Stimulated activated CD4-positive, alpha-beta T cell treated with anti-CD3 and anti-CD28 coated beads, Interleukin-4, amount 100 ng/mL, for 4 hours (primary cell): ENCODE data around the gene ARHGAP9.

Experiments used
- DNase-seq, 2 experiments: peaks; one replicate each; pipeline ENCODE4 v3.0.0-alpha.2; 2020

ARHGAP9 gene

DNA sequence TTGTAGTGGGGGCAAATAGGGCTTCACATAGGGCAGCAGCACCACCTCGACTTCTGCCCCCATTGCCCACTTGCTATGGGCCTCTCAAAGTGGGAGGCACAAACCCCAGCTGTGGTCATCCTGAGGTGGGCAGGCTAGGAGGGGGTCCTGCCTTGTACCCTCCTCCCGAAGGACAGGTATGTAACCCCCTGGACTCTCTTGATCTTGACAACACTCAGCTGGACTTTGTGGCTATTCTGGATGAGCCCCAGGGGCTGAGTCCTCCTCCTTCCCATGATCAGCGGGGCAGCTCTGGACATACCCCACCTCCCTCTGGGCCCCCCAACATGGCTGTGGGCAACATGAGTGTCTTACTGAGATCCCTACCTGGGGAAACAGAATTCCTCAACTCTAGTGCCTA is 8.0 kb downstream of the ARHGAP9 start:
- DNase-seq: no peak

DNA sequence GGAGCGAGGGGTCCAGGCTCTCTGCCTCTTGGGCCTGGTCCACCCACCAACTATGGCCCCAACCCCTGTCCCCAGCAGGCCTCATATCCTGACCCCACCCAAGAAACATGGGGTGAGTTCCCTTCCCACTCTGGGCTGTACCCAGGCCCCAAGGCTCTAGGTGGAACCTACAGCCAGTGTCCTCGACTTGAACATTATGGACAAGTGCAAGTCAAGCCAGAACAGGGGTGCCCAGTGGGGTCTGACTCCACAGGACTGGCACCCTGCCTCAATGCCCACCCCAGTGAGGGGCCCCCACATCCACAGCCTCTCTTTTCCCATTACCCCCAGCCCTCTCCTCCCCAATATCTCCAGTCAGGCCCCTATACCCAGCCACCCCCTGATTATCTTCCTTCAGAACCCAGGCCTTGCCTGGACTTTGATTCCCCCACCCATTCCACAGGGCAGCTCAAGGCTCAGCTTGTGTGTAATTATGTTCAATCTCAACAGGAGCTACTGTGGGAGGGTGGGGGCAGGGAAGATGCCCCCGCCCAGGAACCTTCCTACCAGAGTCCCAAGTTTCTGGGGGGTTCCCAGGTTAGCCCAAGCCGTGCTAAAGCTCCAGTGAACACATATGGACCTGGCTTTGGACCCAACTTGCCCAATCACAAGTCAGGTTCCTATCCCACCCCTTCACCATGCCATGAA is 8.6 kb downstream of the ARHGAP9 start:
- no peak for DNase-seq

DNA sequence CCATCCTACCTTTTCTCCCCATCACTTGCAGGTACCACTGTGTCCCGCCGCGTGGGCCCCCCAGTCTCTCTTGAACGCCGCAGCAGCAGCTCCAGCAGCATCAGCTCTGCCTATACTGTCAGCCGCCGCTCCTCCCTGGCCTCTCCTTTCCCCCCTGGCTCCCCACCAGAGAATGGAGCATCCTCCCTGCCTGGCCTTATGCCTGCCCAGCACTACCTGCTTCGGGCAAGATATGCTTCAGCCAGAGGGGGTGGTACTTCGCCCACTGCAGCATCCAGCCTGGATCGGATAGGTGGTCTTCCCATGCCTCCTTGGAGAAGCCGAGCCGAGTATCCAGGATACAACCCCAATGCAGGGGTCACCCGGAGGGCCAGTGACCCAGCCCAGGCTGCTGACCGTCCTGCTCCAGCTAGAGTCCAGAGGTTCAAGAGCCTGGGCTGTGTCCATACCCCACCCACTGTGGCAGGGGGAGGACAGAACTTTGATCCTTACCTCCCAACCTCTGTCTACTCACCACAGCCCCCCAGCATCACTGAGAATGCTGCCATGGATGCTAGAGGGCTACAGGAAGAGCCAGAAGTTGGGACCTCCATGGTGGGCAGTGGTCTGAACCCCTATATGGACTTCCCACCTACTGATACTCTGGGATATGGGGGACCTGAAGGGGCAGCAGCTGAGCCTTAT is 9.2 kb downstream of the ARHGAP9 start:
- no peak for DNase-seq

DNA sequence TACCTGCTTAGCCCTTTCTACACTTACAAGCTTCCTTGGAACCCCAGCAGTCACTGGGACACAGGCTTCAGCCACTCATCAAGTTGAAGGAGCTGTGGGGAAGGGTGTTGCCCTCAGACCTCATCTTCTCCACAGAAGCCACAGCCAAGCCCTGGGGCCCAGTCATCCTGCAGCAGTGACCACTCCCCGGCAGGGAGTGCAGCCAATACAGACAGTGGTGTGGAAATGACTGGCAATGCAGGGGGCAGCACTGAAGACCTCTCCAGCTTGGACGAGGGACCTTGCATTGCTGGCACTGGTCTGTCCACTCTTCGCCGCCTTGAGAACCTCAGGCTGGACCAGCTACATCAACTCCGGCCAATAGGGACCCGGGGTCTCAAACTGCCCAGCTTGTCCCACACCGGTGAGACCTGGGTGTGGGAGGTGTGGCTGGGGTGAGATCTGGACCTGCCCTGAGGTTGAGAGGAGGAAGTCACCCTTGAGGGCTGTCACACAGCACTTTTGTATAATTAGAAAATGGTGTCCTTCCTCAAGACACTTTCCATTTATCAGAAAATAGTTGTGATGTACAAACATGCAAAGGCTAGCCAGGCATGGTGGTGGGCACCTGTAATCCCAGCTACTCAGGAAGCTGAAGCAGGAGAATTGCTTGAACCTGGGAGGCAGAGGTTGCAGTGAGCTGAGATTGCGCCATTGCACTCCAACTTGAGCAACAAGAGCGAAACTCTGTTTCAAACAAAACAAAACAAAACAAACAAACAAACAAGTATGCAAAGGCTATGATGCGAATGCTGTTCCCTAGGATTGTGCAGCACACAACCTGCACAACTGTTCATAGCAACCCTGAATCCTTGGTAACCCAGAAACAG is 10.1 kb downstream of the ARHGAP9 start:
- no peak for DNase-seq

DNA sequence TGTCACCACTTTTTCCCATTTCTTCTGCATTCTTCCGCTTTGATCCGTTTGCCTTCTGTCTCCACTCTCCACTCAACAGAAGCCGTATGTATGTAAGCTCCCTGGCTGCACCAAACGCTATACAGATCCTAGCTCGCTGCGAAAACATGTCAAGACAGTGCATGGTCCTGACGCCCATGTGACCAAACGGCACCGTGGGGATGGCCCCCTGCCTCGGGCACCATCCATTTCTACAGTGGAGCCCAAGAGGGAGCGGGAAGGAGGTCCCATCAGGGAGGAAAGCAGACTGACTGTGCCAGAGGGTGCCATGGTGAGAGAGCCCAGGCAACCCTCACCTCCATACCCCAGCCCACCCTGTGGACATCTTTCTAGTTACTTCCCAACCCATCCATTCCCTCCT is 11.8 kb downstream of the ARHGAP9 start:
- no peak for DNase-seq

DNA sequence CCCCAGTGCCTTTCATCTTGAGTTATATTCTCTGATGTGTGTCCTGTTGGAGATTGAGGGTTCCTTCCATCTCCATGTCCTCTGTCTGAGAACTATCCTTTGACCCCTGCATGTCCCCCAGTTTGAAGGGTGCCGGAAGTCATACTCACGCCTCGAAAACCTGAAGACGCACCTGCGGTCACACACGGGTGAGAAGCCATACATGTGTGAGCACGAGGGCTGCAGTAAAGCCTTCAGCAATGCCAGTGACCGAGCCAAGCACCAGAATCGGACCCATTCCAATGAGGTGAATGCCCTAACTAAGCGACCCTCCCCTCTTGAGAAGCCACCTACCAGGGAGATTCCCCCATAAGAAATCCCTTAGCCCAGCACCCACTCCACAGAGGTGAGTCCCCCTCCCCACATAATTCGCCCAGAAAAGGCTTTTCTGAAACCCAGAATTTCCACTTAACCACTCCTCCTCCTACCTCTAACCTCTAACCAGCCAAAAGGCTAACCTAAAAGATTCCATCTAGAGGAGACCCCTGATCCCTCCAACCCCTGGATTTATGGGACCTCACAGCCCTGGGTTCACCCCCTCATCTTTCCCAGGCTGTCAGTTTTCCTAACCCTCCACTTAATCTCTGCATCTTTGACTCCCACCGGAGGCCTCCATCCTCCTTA is 12.3 kb downstream of the ARHGAP9 start:
- no peak for DNase-seq

DNA sequence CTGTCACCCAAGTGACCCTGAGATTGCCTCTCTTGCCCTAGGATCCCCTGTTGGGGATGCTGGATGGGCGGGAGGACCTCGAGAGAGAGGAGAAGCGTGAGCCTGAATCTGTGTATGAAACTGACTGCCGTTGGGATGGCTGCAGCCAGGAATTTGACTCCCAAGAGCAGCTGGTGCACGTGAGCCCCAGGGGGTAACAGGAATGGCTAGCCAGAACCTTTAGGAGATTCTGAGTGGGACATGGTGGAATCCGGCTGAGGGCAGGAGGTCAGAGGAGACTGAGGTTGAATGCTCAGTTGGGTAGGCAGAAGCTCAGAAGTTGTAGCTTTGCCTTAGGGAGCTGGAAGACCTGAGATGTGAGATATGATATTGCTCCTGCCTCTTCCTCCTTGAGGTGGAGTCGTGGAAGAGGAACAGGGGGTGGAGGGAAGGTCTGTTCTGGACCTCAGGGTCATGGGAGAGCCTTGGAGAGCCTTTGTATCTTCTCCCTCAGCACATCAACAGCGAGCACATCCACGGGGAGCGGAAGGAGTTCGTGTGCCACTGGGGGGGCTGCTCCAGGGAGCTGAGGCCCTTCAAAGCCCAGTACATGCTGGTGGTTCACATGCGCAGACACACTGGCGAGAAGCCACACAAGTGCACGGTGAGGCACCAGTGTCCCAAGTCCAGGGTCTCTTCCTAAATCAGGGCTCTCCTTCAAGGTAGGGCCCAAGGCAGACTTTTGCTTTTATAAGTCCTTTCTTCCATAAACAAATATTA is 13.7 kb downstream of the ARHGAP9 start:
- no peak for DNase-seq

DNA sequence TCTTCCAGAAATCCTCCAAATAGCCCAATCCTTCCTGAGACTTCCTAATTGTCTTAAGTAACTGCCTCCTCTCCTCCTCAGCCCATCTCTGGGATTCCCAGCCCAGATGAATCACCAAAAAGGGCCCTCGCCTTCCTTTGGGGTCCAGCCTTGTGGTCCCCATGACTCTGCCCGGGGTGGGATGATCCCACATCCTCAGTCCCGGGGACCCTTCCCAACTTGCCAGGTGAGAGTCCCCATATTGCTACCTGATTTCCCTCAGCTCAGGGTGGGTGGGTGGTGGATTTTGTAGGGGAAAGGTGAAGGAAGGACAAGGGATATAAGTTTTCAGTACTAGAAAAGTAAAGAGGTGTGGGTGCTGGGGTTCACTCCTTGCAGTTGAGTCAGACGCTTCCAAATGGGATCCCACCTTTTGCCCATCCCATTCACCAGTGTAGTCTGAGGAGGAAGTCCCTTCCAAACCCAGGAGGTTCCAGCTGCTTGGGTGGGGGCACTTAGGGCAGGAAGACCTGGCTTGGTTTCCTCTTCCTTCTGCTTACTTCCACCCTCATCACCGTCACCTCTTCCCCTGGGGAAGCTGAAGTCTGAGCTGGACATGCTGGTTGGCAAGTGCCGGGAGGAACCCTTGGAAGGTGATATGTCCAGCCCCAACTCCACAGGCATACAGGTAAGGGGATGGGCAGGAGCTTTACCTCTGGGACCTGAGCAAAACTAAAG is 14.5 kb downstream of the ARHGAP9 start:
- DNase-seq: no peak

DNA sequence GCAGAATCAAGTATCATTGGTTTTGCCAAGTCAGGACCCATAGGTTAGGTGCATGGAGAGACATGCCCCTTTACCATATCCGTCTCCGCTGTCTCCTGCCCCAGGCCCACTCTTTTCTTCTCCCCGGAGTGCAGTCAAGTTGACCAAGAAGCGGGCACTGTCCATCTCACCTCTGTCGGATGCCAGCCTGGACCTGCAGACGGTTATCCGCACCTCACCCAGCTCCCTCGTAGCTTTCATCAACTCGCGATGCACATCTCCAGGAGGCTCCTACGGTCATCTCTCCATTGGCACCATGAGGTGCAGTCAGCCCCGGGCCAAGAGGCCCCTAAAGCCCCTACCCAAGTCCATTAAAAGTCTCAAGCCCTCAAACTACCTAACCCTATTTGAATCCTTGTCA is 15.1 kb downstream of the ARHGAP9 start:
- DNase-seq: no peak

DNA sequence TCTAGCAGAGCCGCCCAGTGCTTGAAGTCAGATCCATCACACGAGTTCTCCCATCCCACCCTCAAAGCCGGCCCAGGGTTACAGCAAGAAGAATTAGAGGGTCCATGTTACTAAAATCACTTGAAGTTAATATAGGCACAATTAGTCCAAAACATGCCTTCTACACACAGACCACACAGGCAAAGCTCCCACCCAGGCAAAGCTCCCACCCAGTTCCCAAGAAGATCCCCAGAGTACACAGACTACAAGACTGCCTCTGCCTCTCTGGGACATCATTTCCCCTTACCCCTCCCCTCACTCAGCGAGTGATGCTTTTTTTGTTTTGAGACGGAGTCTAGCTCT is 16.8 kb downstream of the ARHGAP9 start:
- no peak for DNase-seq

DNA sequence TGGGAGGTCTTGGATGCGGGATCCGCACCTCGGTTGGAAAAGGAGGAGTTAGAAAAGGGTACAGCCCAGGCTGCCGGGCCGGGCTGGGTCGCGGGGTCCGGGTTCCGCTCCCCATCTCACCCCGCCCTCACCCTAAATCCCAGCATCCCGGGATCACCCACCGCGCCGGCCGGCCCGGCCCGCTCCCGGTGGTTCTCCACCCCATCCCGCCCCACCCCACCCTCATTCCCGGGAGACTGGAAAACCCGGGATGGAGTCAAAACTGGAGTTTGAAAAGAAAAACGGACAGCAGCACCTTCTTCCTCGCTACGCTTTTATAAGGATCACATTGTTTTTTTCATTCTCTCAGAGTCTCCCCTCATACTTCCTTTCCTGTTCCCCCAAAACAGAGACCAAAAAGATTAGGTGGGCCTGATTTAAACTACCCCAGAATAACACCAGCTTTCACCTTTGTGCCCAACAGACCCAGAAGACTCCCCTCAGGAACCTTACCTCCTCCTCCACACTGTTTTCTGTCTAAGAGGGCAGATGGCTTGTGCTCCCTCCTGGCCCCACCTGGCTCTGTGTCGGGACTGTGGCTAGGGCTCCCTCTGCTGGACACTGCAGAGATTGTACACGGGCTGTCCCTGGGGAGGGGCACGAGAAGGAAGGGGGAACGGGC is 17.3 kb downstream of the ARHGAP9 start:
- peak; percentile 82 to 86 for DNase-seq

DNA sequence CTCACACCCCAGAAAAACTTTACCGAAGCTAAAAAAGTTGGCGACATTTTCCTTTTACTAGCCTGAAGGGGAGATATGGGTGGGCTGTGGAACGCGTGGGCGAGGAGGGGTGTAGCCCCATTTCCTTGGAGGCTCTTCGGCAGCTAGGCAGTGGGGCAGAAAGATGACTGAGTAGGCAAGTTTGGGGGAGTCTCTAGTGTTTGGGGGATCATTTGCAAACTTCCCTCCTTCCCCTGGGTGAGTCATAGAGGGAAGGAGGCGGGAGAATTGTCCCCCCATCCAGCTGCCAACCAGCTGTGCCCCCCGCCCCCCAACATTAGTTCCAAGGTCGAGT is 17.8 kb downstream of the ARHGAP9 start:
- peak in 1 of 2 experiments; percentile 12 for DNase-seq

DNA sequence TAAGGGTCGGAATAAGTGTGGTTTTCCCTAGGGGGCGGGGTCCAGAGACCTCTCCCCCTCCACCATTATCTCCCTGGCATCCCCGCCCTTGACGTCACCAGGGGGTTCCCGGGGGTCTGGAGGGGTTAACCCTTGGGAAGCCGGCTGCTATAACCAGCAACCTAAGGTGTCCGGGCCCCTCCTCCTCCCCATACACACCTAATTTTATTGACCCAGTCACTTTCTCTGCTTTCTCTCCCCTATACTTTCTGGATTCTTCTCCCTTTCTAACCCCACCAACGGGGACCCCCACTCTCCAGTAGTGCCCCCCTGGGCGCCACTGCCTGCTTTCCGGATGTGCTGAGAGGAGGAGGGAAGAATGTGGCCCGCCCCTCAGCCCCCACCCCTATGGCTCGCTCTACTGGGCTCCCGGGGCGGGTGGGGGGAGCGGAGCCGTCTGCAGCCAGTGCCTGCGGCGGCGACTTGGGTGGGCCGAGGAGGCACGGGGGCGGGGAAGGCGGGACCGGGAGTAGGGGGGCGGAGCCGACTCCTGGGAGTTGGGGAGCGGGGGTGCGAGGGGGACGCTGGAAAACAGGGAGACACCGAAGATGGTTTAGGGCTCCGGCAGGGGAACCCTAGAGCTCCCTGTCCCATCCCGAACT is 18.3 kb downstream of the ARHGAP9 start:
- peak; percentile 26 to 43 for DNase-seq

DNA sequence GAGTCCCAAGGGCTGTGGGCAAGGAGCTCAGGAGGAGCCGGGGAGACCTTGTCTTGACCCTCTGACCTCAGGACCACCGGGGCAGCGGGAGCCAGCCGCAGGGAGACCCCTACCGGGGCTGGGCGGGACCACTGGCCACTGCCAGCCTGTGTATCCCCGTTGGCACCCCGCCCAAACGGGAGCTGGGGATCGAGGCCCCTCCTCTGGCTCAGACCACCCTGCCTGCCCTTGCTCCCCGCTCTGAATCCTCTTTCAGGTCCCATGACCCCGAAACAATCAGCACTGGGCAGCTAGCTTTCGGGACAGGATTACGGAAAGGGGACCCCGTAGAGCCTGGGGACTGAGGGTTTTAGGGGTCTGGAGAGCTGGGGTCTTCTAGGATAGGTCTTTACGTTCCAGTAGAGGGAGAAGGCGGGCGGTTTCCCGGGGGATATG is 18.8 kb downstream of the ARHGAP9 start:
- no peak for DNase-seq

DNA sequence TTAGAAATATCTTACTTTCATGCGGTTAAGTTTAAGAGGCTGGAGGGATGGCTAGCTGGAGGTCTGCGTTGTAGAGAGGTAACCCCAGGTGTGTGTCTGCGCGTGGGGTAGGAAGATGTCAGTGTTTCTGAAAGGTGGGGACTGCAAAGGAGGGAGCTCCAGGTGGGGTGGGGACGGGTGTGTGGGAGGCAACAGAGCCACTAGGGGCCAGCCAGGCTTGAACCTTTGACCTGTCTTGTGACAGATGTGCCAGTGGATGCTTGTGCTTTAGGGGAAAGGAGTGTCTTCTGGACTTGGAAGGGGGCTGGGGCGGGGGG is 19.2 kb downstream of the ARHGAP9 start:
- peak in 1 of 2 experiments; percentile 7 for DNase-seq

DNA sequence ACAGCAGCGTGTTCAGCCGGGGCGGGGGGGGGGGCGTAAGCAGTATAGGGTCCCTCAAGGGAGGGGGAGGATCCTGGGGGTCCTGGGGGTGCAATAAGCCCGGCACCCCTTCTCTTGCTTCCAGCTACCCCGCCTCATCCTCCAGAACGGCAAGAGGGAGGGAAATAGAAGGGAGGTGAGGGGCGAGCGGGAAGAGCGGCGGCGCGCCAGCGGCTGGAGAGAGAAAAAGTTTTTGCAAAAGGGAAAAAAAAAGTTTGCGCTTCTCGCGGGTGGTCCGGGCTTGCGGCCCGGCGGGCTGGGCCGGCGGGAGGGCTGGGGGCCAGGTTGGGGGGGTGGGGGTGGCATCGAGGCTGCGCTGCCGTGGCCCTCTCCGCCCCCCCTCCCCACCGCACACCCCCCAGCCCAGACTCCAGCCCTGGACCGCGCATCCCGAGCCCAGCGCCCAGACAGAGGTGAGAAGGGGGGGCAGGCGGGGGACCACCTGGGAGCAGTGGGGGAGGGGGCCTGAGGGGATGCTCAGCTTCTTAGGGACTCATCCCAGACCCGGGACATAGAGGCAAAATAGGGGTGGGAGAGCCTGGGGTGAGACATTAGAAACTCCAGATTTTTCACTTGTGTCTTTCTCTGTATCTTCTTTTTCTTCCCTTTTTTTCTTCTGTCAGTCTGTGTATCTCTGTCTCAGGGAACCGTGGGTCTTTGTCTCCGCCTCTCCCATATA is 19.8 kb downstream of the ARHGAP9 start, which contains the start of gene GLI1:
Gene GLI1, plus strand, starts transcription at position 36 of the 718 bp plus-strand sequence. CDS start 3,907 bp downstream, outside the sequence.
- DNase-seq: no peak

DNA sequence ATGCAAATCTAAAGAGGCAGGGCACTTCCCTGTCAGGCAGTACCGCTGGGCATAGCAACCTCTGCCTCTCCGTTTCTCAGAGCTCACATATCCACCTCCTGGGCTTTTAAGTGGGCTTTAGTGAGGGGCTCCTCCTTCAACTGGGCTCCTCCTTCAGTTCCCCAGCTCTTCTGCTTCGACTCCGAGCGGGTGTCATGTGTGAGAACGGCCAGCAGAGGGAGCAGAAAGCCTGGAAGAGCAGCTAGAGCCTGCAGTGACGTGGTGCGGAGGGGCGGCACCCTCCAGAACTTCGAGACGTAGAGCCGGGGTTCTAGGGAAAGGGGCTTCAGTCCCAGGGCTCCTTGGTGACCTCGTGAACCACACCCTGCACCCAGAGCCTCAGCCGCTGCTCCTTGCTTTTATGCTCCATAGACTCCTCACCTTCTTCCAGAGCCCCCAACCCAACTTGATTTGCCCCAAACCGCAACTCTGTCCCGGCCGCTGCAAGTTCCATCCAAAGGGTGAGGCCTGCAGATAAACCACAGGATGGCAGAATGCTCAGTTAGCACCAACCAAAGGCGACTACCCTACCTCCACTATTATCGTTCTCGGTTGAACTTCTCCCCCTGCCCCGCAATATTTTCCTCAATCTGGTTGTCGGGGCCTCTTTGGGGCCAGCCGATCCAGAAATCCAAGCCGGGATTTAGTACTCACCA is 20.5 kb downstream of the ARHGAP9 start:
- DNase-seq: peak; percentile 88 to 92

DNA sequence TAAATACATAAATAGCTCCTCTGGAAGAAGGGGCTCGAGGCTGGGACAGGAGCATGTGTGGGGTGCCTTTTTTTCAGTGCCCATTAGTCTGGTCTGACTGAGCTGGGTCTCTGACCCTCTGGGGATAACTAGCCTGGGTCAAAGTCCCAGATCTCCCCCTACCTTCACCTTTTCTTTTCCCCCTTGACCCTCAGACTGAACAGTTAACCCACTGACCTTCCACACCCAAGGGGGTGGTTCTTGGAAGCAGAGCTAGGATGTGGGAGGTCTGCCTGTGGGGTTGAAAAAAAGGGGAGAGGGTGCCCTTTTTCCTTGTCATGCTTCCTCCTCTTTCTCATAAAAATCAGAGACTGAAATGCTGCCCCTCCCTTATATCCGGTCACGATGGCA is 21.0 kb downstream of the ARHGAP9 start:
- no peak for DNase-seq

DNA sequence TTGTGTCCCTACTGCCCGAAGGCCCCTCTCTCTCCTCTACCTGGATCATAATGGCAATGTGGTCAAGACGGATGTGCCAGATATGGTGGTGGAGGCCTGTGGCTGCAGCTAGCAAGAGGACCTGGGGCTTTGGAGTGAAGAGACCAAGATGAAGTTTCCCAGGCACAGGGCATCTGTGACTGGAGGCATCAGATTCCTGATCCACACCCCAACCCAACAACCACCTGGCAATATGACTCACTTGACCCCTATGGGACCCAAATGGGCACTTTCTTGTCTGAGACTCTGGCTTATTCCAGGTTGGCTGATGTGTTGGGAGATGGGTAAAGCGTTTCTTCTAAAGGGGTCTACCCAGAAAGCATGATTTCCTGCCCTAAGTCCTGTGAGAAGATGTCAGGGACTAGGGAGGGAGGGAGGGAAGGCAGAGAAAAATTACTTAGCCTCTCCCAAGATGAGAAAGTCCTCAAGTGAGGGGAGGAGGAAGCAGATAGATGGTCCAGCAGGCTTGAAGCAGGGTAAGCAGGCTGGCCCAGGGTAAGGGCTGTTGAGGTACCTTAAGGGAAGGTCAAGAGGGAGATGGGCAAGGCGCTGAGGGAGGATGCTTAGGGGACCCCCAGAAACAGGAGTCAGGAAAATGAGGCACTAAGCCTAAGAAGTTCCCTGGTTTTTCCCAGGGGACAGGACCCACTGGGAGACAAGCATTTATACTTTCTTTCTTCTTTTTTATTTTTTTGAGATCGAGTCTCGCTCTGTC is 22.8 kb downstream of the ARHGAP9 start:
- DNase-seq: no peak
